SKM-1 treated with dmso at 0.1 percent for 144 hours (cell line): ENCODE data around the gene MAML3.

Experiments used
- DNase-seq: peaks from one replicate; lab custom pipeline; 2025; ENCODE audit not compliant: unreplicated experiment; lab: John Stamatoyannopoulos, UW

The MAML3 gene

GRCh38 chr4:140048419-140048995, 105.5 kb downstream of the MAML3 start:
- DNase-seq, result no peak

- DNase-seq, result no peak
Observed at GRCh38 chr4:140047786-140048185, 106.2 kb downstream of the MAML3 start.

- DNase-seq, result no peak
Observed at GRCh38 chr4:140047017-140047640, 106.9 kb downstream of the MAML3 start.

- peak; percentile 19 for DNase-seq
Observed at GRCh38 chr4:140046543-140046942, 107.4 kb downstream of the MAML3 start.

GRCh38 chr4:140046016-140046415, 108.0 kb downstream of the MAML3 start:
- DNase-seq, result no peak

GRCh38 chr4:140044337-140044902, 109.6 kb downstream of the MAML3 start:
- no peak for DNase-seq

GRCh38 chr4:140042634-140043033, 111.3 kb downstream of the MAML3 start:
- no peak for DNase-seq

GRCh38 chr4:140038031-140038533, 115.9 kb downstream of the MAML3 start:
- no peak for DNase-seq

GRCh38 chr4:140037353-140038030, 116.5 kb downstream of the MAML3 start:
- no peak for DNase-seq

GRCh38 chr4:140031706-140032105, 122.3 kb downstream of the MAML3 start:
- DNase-seq, result no peak

GRCh38 chr4:140031061-140031460, 122.9 kb downstream of the MAML3 start:
- DNase-seq, result no peak

GRCh38 chr4:140028676-140029517, 125.1 kb downstream of the MAML3 start:
- DNase-seq, result no peak

- DNase-seq, result no peak
Observed at GRCh38 chr4:140028101-140028500, 125.9 kb downstream of the MAML3 start.

GRCh38 chr4:140027101-140027500, 126.9 kb downstream of the MAML3 start:
- DNase-seq, result peak; percentile 65

GRCh38 chr4:140025470-140025869, 128.5 kb downstream of the MAML3 start:
- DNase-seq, result no peak

- DNase-seq, result no peak
Observed at GRCh38 chr4:140020457-140021361, 133.3 kb downstream of the MAML3 start.

- no peak for DNase-seq
Observed at GRCh38 chr4:140019619-140020347, 134.2 kb downstream of the MAML3 start.

- DNase-seq, result no peak
Observed at GRCh38 chr4:140018931-140019618, 134.9 kb downstream of the MAML3 start.

GRCh38 chr4:140014284-140014683, 139.7 kb downstream of the MAML3 start:
- DNase-seq, result no peak
